Gastroesophageal sphincter (tissue), 2 donors: ENCODE measurements around the gene TRERF1.

Source experiments
- EP300 ChIP-seq: sonication (generic); formaldehyde crosslinking; IDR thresholded peaks from one replicate; pipeline ENCODE4 v1.6.1; 2017; ENCODE audit warnings: antibody characterized with exemption, mild to moderate bottlenecking
- POLR2A ChIP-seq, 2 donors: fragments of 450-650 bp; IDR thresholded peaks; one replicate each; pipeline ENCODE4 v1.6.1; 2017; ENCODE audit warnings: antibody characterized with exemption in 2 of 2, mild to moderate bottlenecking in 2 of 2, moderate library complexity in 1 of 2

GRCh38 chr6:42460883-42461282, 9.2 kb upstream of the TRERF1 start:
- TF ChIP-seq EP300 (no peak), POLR2A (IDR thresholded peaks at IDR 0.05) (no peak)
